Posterior vena cava (tissue), 2 donors: Measurements from ENCODE around the gene PAPSS1. TPM values are rescaled to one million over a fixed set of nuclear protein-coding genes. Genes with fewer than 3 reads are reported as not detected.

Source experiments
- DNase-seq: peaks from one replicate; pipeline ENCODE4 v3.0.0-alpha.2; 2020; ENCODE audit warnings: low spot score
- intact Hi-C, 2 donors: fragments of 100-400 bp; cut with DNase I; formaldehyde crosslinking; loops; one replicate each; pipeline versions ENCODE4 v1.14.1 to v1.14.2; 2022 to 2023
- total RNA-seq, 2 donors: library from RNA; stranded (reverse); fragmentation: NEBNext Ultra II Directional; extraction: Animal tissue kit (Norgen Biotek cat#: 25700); gene quantifications; one replicate each; pipeline ENCODE4 v1.2.1, GENCODE V29; 2021
- donor health status: DM: yes; HTN: yes; CAD: no.
- donor health status: DM: yes; HTN: yes; CAD: no.

PAPSS1 gene
- total RNA-seq, 2 donors from 2014 or later, result 31.6 to 32.5 TPM

GRCh38 chr4:107643021-107643420 lies 77.0 kb downstream of the PAPSS1 start:
- DNase-seq, result no peak
- intact Hi-C loops, result no loop called here

- DNase-seq, result no peak
- intact Hi-C loops, result no loop called here
Observed at GRCh38 chr4:107640878-107641277, 79.2 kb downstream of the PAPSS1 start.

- DNase-seq, result no peak
- intact Hi-C loops, result no loop called here
Observed at GRCh38 chr4:107640197-107640596, 79.8 kb downstream of the PAPSS1 start.

GRCh38 chr4:107635735-107636134 lies 84.3 kb downstream of the PAPSS1 start:
- intact Hi-C loops, result no loop called here
- no peak for DNase-seq

GRCh38 chr4:107631560-107631959 lies 88.5 kb downstream of the PAPSS1 start:
- intact Hi-C loops, result no loop called here
- no peak for DNase-seq

GRCh38 chr4:107630185-107630705 lies 89.8 kb downstream of the PAPSS1 start:
- intact Hi-C loops, result no loop called here
- no peak for DNase-seq

- intact Hi-C loops, result no loop called here
- DNase-seq, result no peak
Observed at GRCh38 chr4:107629318-107629717, 90.7 kb downstream of the PAPSS1 start.

- DNase-seq, result no peak
- intact Hi-C loops, result no loop called here
Observed at GRCh38 chr4:107625391-107625902, 94.6 kb downstream of the PAPSS1 start.

GRCh38 chr4:107624024-107624423 lies 96.0 kb downstream of the PAPSS1 start:
- intact Hi-C loops, result no loop called here
- no peak for DNase-seq

GRCh38 chr4:107622006-107622405 lies 98.0 kb downstream of the PAPSS1 start:
- no peak for DNase-seq
- intact Hi-C loops, result no loop called here

- DNase-seq, result no peak
- intact Hi-C loops, result no loop called here
Observed at GRCh38 chr4:107619731-107620130, 100.3 kb downstream of the PAPSS1 start.

- no peak for DNase-seq
- intact Hi-C loops, result no loop called here
Observed at GRCh38 chr4:107619066-107619465, 101.0 kb downstream of the PAPSS1 start.

- intact Hi-C loops, result no loop called here
- no peak for DNase-seq
Observed at GRCh38 chr4:107618656-107619055, 101.4 kb downstream of the PAPSS1 start.

- intact Hi-C loops, result no loop called here
Observed at GRCh38 chr4:107616838-107617389, 103.1 kb downstream of the PAPSS1 start.

GRCh38 chr4:107615809-107616208 lies 104.2 kb downstream of the PAPSS1 start:
- intact Hi-C loops, result no loop called here
- DNase-seq, result no peak

More at GRCh38 chr4:107616838-107617389, 103.1 kb downstream of the PAPSS1 start:
- DNase-seq, result no peak

GRCh38 chr4:107603430-107603829 lies 116.6 kb downstream of the PAPSS1 start:
- intact Hi-C loops, result no loop called here
- DNase-seq, result no peak

GRCh38 chr4:107600983-107601382 lies 119.1 kb downstream of the PAPSS1 start:
- no peak for DNase-seq
- intact Hi-C loops, result no loop called here

- intact Hi-C loops, result no loop called here
- no peak for DNase-seq
Observed at GRCh38 chr4:107600436-107600835, 119.6 kb downstream of the PAPSS1 start.

- intact Hi-C loops, result no loop called here
- no peak for DNase-seq
Observed at GRCh38 chr4:107599841-107600240, 120.2 kb downstream of the PAPSS1 start.

GRCh38 chr4:107593230-107593629 lies 126.8 kb downstream of the PAPSS1 start:
- DNase-seq, result no peak
- intact Hi-C loops, result no loop called here

- no peak for DNase-seq
- intact Hi-C loops, result no loop called here
Observed at GRCh38 chr4:107592519-107592918, 127.5 kb downstream of the PAPSS1 start.
